ENCODE data around the gene GLTP. TPM values are rescaled to one million over a fixed set of nuclear protein-coding genes. Genes with fewer than 3 reads are reported as not detected.
"Not testable (repeated sequence)": the region's sequence is repeated elsewhere in the genome, so short reads cannot be mapped to it uniquely, and the experiment has no call there.

GLTP gene
- total RNA-seq, 1 experiment from 2014 or later: 34.9 TPM

DNA sequence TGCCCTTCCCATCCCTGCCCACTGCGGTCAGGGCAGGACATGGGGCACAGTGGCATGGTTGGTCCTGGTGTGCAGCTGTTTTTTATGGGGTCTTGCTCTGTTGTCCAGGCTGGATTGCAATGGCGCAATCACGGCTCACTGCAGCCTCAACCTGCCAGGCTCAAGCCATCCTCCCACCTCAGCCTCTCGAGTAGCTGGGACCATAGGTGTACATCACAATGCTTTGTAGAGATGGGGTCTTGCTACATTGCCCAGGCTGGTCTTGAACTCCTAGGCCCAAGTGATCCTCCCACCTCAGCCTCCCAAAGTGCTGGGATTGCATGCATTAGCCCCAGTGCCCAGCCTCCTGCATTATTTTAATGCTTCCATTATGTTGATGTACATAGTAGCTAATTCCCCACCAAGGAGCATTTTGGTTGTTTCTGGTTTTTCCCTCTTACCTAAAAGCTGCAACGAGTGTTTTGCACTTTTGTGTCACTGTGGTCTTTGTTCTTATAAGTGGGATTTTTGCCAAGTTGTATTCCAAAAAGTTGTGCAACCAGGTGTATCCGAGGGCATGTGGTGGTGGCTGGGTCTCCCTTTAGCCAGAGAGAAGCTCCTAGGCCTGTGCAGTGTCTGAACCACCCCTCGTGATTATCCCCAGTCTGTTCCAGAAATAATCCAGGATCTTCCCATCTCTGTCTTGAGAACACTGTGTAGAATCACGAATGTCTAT lies 30.1 kb upstream of the GLTP start:
- DNase-seq (ENCODE audit: low spot score): no peak
- in situ Hi-C loops (cut with HindIII; ENCODE audit: low sequenced_read_pairs): no loop called here

GRCh38 chr12:109905301-109905700 lies 25.0 kb upstream of the GLTP start:
- in situ Hi-C loops (cut with HindIII; ENCODE audit: low sequenced_read_pairs): no loop called here
- DNase-seq (ENCODE audit: low spot score): no peak

GRCh38 chr12:109902891-109903418 lies 22.6 kb upstream of the GLTP start:
- in situ Hi-C loops (cut with HindIII; ENCODE audit: low sequenced_read_pairs): no loop called here
- no peak for DNase-seq (ENCODE audit: low spot score)

DNA sequence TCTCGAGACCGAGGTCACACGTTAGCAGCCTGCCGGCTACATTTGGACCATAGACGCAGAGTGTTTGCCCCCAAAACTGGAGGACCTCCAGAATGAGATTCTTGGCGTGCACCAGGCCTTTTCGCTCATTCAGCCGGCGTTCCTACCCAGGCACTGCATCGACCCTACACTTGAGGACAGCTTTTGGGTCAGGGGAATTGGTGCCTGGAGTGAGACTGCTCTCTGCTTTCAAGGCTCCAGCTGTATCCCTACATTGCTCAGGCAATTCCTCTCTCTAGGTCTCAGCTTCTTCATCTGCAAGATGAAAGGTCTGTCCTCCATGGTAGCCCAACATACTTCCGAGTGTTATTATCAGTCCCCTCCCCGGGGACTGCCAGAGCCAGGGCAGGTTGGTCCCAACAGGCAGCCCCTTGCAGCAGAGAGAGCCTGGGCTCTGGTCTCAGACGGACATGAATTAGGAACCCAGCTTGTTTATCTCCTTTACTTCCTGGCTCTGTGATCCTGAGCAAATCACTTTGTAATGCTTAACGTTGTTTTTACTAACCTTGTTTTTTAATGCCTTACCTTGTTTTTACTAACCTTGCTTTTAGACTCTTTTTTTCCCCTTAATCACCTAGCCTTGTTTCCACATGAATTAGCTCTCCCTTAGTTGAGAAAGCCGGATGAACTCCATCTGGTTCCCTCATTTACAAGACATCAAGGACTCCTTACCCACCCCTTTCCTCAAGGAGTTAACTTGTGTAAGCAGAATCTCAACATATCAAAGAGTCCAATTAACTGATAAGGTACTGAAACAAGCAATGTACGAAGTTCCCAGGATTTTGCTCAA lies 20.6 kb upstream of the GLTP start:
- in situ Hi-C loops (cut with HindIII; ENCODE audit: low sequenced_read_pairs): no loop called here
- no peak for DNase-seq (ENCODE audit: low spot score)

DNA sequence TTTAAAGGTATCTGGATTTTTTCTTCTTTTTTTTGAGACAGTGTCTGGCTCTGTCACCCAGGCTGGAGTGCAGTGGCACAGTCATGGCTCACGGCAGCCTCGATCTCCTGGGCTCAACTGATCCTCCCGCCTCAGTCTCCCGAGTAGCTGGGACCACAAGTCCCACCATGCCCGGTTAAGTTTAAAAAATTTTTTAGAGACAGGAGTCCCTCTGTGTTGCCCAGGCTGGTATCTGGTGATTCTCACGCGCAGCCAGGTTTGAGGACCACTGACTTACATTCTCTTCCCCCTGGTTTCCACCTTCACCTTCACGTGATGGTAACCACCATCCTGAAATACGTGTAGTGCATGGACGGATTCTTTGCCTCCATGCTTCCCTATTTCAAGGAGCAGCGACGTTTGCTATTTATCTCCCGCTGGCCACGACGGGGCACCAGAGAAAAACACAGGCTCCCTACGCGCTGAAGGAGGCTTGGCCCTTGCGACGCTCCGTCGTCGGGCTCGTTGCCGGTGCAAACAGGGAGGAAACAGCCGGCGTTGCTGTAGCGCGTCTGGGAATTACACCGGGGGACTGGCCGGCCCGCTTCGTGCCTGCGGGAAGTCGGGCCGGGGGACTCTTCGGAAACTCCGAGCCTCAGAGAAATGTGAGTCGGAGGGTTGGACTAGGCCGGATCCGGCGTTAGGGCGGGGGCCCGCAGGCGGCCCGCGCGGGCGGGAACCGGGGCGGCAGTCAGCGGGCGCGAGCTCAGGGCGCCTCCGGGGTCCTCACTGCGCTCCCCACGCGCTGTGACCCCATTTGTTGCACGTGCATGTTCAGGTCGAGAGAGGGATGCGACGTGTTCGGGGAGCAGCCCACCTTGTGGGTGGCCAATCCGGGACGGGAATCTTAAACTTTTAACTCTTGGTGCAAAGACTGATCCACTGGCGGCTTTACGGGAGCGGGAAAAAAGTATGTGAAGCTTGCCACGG lies 19.7 kb upstream of the GLTP start, which contains the start of gene TCHP:
TSS of gene TCHP (plus strand) at position 492 of the 969 bp plus-strand sequence. CDS start 2,753 bp downstream, outside the sequence.
- in situ Hi-C loops (cut with HindIII; ENCODE audit: low sequenced_read_pairs): no loop called here
- peak; percentile 85 for DNase-seq (ENCODE audit: low spot score)

DNA sequence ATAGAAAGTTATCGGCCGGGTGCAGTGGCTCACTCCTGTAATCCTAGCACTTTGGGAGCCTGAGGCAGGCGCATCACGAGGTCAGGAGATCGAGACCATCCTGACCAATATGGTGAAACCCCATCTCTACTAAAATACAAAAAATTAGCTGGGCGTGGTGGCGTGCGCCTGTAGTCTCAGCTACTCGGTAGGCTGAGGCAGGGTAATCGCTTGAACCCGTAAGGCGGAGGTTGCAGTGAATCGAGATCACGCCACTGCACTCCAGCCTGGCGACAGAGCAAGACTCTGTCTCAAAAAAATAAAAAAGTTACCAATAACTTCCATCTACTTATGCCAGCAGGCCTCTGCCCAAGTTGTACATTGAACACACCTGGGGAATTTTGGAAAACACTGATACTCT lies 19.0 kb upstream of the GLTP start:
- DNase-seq (ENCODE audit: low spot score); in situ Hi-C loops (cut with HindIII; ENCODE audit: low sequenced_read_pairs): not testable (repeated sequence)

DNA sequence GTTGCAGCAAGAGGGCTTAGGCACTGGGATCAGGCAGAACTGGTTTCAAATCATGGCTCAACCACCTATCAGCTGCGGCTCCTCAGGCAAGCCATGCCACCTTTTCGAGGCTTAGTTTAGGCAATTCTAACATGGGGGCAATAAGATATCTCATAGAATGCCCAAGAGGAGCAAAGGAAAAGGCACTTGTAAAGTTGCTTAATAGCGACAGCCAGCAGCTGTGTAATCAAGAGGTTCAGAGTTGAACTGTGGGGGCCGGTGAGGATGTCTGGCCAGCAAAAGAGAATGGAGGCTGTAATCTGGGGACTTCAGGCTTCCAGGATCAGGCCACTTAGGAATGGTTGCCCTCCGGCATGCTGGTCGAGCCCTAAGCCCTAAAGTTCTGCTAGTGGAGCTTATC lies 16.7 kb upstream of the GLTP start:
- in situ Hi-C loops (cut with HindIII; ENCODE audit: low sequenced_read_pairs): no loop called here

DNA sequence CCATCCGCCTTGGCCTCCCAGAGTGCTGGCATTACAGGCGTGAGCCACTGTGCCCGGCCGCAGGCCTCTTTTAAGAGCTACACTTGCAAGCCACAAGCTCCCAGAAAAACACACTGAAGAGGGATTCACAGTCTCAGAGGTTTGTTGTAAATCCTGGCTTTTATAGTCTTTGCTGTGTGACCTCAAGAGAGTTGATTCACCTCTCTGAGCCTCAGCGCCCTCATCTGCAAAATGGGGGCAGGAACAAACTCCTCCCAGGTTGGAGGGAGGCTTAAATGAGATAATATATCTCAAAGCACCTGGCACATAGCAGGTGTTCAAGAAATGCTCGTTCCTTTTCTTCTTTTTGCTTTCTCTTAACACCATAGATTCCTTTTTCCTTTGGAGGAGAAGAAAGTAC lies 15.8 kb upstream of the GLTP start:
- in situ Hi-C loops (cut with HindIII; ENCODE audit: low sequenced_read_pairs): no loop called here

More for the DNA sequence above, 16.7 kb upstream of the GLTP start:
- DNase-seq (ENCODE audit: low spot score): no peak

GRCh38 chr12:109894939-109895338 lies 14.6 kb upstream of the GLTP start:
- in situ Hi-C loops (cut with HindIII; ENCODE audit: low sequenced_read_pairs): no loop called here
- no peak for DNase-seq (ENCODE audit: low spot score)

More for the DNA sequence above, 15.8 kb upstream of the GLTP start:
- DNase-seq (ENCODE audit: low spot score): no peak

DNA sequence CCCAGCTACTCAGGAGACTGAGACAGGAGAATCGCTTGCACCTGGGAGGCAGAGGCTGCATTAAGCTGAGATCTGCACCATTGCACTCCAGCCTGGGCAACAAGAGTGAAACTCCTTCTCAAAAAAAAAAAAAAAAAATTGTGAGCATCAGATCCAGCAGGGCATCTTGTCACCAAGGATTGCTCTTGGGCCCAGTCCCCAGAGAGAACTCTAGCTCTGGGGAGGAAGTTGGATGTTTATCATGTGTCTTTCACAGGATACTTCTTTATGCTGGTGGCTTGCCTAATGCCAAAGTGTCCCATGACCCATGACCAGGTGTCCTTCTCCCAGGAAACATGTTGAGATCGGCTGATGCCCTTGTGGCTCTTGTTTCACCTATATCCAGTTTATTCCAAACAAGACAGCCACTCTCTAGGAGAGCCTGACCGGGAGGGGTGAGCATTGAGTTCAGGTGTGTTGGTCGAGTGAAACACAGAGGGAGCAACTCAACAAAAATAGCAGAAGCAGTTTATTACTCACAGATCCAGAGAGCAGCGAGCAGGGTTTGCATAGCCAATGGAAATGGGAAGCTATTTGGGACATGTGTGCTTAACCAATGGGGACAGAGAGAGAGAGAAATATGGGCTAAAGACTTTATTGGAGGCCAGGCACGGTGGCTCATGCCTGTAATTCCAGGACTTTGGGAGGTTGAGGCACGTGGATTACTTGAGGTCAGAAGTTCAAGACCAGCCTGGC lies 13.1 kb upstream of the GLTP start:
- in situ Hi-C loops (cut with HindIII; ENCODE audit: low sequenced_read_pairs): no loop called here
- no peak for DNase-seq (ENCODE audit: low spot score)

- in situ Hi-C loops (cut with HindIII; ENCODE audit: low sequenced_read_pairs): no loop called here
Measured at GRCh38 chr12:109892748-109893147, 12.4 kb upstream of the GLTP start.

DNA sequence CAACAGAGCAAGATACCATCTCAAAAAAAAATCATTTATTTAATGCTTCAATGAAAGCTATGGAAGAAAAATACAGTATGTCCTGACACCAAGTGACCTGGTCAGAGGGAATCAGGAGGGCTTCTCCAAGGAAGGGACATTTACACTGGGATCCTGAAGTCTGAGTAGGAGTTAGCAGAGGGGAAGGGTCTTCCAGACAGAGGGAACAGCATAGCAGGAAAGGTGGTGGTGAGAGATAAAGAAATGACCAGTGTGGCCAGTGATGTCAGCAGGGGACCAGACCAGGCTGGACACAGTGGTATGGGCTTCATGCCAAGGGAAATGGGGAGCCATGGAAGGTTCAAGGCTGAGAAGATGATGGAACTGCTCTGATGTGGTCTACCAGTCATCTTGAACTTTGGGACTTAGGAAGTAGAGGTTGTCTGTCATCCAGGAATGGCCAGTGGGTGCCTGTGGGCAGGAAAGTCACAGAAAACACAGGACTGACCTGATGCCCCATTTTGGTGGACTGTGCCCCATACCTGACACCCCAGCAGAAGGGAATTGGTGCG lies 11.9 kb upstream of the GLTP start:
- in situ Hi-C loops (cut with HindIII; ENCODE audit: low sequenced_read_pairs): no loop called here
- no peak for DNase-seq (ENCODE audit: low spot score)

More at GRCh38 chr12:109892748-109893147, 12.4 kb upstream of the GLTP start:
- DNase-seq (ENCODE audit: low spot score): no peak

GRCh38 chr12:109891731-109892130 lies 11.4 kb upstream of the GLTP start:
- DNase-seq (ENCODE audit: low spot score); in situ Hi-C loops (cut with HindIII; ENCODE audit: low sequenced_read_pairs): not testable (repeated sequence)

DNA sequence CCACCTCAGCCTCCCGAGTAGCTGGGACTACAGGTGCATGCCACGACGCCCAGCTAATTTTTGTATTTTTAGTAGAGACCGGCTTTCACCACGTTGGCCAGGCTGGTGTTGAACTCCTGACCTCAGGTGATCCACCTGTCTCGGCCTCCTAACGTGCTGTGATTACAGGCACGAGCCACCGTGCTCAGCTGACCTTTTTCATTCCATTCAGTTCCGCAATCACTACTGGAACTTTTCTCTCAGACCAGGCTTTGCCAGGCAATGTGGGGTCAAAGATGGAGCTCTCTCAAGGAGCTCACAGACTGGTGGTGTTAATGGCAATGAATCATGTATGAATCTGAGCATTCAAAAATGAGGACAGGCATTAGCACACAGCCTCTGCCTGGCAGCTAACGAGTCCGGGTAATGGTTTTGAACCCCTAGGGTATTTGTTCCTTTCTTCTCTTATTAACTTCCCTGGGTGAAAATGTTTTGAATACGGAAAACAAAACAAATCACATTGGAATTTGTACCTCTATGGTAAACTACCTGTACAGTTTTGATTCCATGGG lies 10.4 kb upstream of the GLTP start:
- DNase-seq (ENCODE audit: low spot score): no peak
- in situ Hi-C loops (cut with HindIII; ENCODE audit: low sequenced_read_pairs): no loop called here

- DNase-seq (ENCODE audit: low spot score): no peak
- in situ Hi-C loops (cut with HindIII; ENCODE audit: low sequenced_read_pairs): no loop called here
Measured at GRCh38 chr12:109888179-109889020, 8.1 kb upstream of the GLTP start.

- in situ Hi-C loops (cut with HindIII; ENCODE audit: low sequenced_read_pairs): no loop called here
- no peak for DNase-seq (ENCODE audit: low spot score)
Measured at GRCh38 chr12:109885616-109886015, 5.3 kb upstream of the GLTP start.

- no peak for DNase-seq (ENCODE audit: low spot score)
- in situ Hi-C loops (cut with HindIII; ENCODE audit: low sequenced_read_pairs): no loop called here
Measured at GRCh38 chr12:109883461-109883860, 3.1 kb upstream of the GLTP start.
